Activated CD4-positive, alpha-beta T cell treated with anti-CD3 and anti-CD28 coated beads, Interleukin-2, amount 10 ng/mL, durations not matched to agents 7 days and 5 days (primary cell): ENCODE data around the gene CCDC152. TPM values are rescaled to one million over a fixed set of nuclear protein-coding genes. Genes with fewer than 3 reads are reported as not detected.

Source experiments
- CTCF ChIA-PET: fragments of 350-600 bp; sonication (Branson Sonifier 250); formaldehyde crosslinking; loops from one replicate; lab custom pipeline; 2021; ENCODE audit warnings: antibody characterized with exemption; lab: Charles Lee
- POLR2A ChIA-PET: fragments of 350-600 bp; sonication (Branson Sonifier 250); formaldehyde crosslinking; loops from one replicate; lab custom pipeline; 2021; ENCODE audit warnings: antibody characterized with exemption; lab: Charles Lee
- DNase-seq: peaks from one replicate; pipeline ENCODE4 v3.0.0-alpha.2; 2020
- H3K27ac Mint-ChIP-seq: one replicate; pipeline ENCODE4 v1.8.0; 2021; ENCODE audit warnings: mild to moderate bottlenecking, moderate library complexity, mixed read lengths
- H3K27me3 Mint-ChIP-seq: one replicate; pipeline ENCODE4 v1.8.0; 2021; ENCODE audit warnings: mixed read lengths
- H3K36me3 Mint-ChIP-seq: one replicate; pipeline ENCODE4 v1.8.0; 2021; ENCODE audit warnings: low read depth, mixed read lengths
- H3K4me1 Mint-ChIP-seq: one replicate; pipeline ENCODE4 v1.8.0; 2021; ENCODE audit warnings: mixed read lengths
- H3K4me3 Mint-ChIP-seq: one replicate; pipeline ENCODE4 v1.8.0; 2021; ENCODE audit warnings: mild to moderate bottlenecking, moderate library complexity, mixed read lengths
- H3K9me3 Mint-ChIP-seq: one replicate; pipeline ENCODE4 v1.8.0; 2021; ENCODE audit warnings: mixed read lengths
- total RNA-seq, 2 experiments: library from RNA; stranded (reverse); gene quantifications; one replicate each; pipeline ENCODE4 v1.2.3, GENCODE V29; 2021

Gene CCDC152
- total RNA-seq, 2 experiments from 2014 or later = 4.8 to 5.2 TPM

DNA sequence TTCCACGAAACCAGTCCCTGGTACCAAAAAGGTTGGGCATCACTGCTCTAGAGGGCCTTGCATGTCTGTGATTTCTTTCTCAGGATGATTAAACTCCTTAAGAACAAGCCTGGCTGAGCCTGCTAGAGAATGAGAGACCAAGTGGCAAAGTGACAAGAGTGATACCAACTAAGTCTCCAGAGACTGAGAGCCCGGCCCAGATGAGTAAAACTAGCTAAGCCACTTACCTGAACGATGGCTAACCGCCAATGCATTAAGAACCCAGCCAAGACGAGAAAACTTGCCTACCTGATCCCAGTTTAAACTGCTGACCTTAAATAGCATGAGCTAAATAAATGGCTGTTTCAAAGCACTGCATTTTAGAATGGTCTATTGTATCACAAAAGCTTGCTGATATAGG is 5.6 kb upstream of the CCDC152 start:
- DNase-seq = no peak
- POLR2A ChIA-PET = interaction anchor here (0.6 kb wide), 1 partner anchor 826 kb away, joined by 3 read pairs; the partner anchor contains the start of gene FBXO4
- CTCF ChIA-PET = interaction anchor here (0.6 to 1.2 kb wide), 3 partner anchors 8 to 116 kb away, joined by 3 to 4 read pairs (median 3); no protein-coding TSS in a partner anchor
- Mint-ChIP-seq H3K36me3 (no peaks in the 10 kb centered on the region), H3K27me3 (peaks cover 7% of the 10 kb centered on the region), H3K4me1 (peaks cover 10% of the 10 kb centered on the region), H3K9me3 (no peaks in the 10 kb centered on the region), H3K27ac (no peak overlapping the region), H3K4me3 (no peak overlapping the region)

DNA sequence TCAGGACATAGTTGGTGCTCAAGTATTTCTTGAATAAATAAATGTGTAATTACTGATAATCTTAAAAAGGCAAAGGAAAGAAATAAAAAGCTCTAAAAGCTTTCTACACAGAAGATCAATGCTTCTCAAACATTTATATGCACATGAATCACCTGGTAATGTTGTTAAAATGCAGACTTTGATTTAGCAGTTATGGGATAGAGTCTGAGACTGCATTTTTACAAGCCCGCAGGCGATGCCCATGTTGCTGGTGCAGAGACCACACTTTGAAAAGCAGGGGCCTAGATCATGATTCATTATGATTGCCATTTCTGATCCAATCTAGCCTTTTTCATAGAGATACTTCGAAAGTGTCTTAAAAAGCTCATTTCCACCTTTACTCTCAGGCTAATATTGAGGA is 3.5 kb upstream of the CCDC152 start:
- Mint-ChIP-seq H3K27ac (no peak overlapping the region), H3K4me1 (peaks cover 20% of the 10 kb centered on the region), H3K4me3 (no peak overlapping the region), H3K36me3 (no peaks in the 10 kb centered on the region), H3K9me3 (no peaks in the 10 kb centered on the region), H3K27me3 (peaks cover 8% of the 10 kb centered on the region)
- no peak for DNase-seq
- CTCF ChIA-PET = no interaction called here
- POLR2A ChIA-PET = no interaction called here

DNA sequence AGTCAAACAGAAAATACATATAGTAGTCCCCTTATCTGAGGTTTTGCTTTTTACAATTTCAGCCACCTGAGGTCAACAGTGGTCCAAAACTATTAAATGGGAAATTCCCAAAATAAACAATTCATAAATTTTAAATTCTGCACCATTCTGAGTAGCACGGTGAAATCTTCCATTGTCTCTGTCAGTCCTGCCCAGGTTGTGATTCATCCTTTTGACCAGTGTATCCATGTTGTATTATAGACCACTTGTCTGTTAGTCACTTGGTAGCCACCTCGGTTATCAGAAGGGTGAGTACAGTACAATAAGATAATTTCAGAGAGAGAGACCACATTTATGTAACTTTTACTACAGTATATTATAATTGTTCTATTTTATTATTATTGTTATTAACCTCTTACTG is 2.8 kb downstream of the CCDC152 start:
- peaks cover 2% of the 10 kb centered on the region for H3K36me3 Mint-ChIP-seq
- no peak overlapping the region for H3K4me3 Mint-ChIP-seq
- no peak overlapping the region for H3K27ac Mint-ChIP-seq
- ChIA-PET POLR2A (no interaction called here), CTCF (no interaction called here)
- H3K4me1 Mint-ChIP-seq = peaks cover 17% of the 10 kb centered on the region
- no peak for DNase-seq
- H3K27me3 Mint-ChIP-seq = peaks cover 13% of the 10 kb centered on the region
- H3K9me3 Mint-ChIP-seq = no peaks in the 10 kb centered on the region

DNA sequence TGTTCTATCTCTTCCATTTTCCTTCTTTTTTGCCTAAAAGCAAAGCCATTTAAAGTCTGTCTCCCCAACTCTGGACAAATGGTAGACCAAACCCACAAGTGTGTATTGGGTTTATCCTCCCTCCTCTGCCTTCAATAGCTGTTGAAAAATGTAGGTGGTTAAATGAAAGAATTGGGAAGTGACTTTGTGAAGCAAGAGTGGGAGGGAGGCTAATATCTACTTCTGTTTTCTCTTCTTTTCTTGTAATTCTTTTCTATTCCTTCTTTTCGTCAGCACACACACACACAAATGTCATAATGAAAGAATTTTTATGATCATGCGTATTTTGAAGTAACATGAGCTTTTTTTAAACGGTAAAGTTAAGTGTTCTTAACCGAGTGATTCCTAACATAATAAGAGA is 3.8 kb downstream of the CCDC152 start:
- ChIA-PET CTCF (no interaction called here), POLR2A (no interaction called here)
- Mint-ChIP-seq H3K4me1 (peaks cover 17% of the 10 kb centered on the region), H3K27ac (no peak overlapping the region), H3K9me3 (no peaks in the 10 kb centered on the region), H3K36me3 (peaks cover 2% of the 10 kb centered on the region), H3K27me3 (peaks cover 11% of the 10 kb centered on the region), H3K4me3 (no peak overlapping the region)
- no peak for DNase-seq

DNA sequence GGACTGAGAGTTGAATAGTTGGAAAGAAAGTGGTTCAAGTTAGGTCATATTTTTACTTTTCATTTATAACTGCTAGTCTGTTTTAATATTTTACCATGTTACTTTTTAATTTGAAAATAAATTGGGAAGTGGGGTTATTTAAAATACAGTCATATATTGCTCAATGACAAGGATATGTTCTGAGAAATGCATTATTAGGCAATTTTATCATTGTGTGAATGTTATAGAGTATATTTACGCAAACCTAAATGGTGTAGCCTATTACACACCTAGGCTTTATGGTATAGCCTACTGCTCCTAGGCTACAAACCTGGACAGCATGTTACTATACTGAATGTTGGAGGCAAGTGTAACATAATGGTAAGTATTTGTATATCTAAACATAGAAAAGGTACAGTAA is 5.2 kb downstream of the CCDC152 start:
- DNase-seq = no peak
- H3K4me1 Mint-ChIP-seq = peaks cover 14% of the 10 kb centered on the region
- no peak overlapping the region for H3K27ac Mint-ChIP-seq
- no peak overlapping the region for H3K4me3 Mint-ChIP-seq
- H3K27me3 Mint-ChIP-seq = peaks cover 12% of the 10 kb centered on the region
- H3K9me3 Mint-ChIP-seq = no peaks in the 10 kb centered on the region
- CTCF ChIA-PET = no interaction called here
- POLR2A ChIA-PET = no interaction called here
- peaks cover 2% of the 10 kb centered on the region for H3K36me3 Mint-ChIP-seq

DNA sequence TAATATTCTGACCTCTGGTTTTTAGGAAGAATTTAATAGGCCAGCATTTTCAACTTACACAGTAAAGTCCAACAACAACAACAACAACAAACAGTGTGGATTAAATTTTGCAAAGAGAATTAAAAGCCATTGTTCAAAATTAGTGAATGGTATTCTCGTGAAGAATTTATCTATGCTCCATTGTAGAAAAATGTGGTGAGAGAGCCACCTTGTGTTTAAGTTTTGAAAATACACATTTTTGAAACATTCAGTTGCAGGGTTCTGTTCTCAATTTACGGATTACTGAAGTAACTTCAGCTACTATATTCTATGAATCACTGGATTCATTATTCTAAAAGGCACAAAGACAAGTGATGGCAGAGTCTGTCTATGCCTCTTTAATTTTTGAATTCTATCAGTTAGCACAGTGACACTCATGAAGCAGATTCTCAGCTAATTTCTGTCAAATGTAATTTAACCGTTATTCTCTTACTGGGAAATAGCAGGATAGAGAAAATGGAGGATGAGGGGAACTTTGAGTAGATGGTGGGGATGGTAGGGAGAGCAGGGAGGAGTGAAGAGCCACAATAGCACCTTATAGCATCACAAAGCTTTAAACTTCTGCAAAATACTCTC is 11.0 kb downstream of the CCDC152 start:
- Mint-ChIP-seq H3K27ac (no peak overlapping the region), H3K36me3 (no peaks in the 10 kb centered on the region), H3K4me3 (no peak overlapping the region), H3K4me1 (no peaks in the 10 kb centered on the region), H3K27me3 (peaks cover 3% of the 10 kb centered on the region), H3K9me3 (no peaks in the 10 kb centered on the region)
- CTCF ChIA-PET = interaction anchor here (1.1 kb wide), 1 partner anchor 345 kb away, joined by 5 read pairs; the partner anchor contains the start of gene GHR
- POLR2A ChIA-PET = interaction anchor here (0.6 kb wide), 1 partner anchor 426 kb away, joined by 3 read pairs; no protein-coding TSS in a partner anchor
- peak; percentile 7 for DNase-seq

DNA sequence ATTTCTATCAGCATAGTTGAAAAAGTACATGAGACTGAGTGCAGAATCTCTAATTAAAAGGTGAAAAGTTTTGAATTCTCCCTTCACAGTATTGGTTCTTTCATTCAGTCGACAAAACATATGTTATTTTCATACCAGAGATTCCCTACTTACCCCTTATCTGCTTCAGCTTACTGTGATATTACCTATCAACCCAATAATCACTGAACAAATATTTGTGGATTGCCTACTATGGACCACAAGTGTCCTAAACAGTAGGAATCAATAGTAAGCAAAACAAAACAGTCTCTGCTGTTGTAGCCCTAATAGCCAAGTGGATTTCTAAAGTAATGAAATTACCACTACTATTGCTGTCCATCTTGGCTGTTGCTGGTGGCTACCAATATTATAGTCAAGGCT is 11.5 kb downstream of the CCDC152 start:
- no peak overlapping the region for H3K4me3 Mint-ChIP-seq
- CTCF ChIA-PET = interaction anchor here (1.1 kb wide), 1 partner anchor 345 kb away, joined by 5 read pairs; the partner anchor contains the start of gene GHR
- DNase-seq = no peak
- peaks cover 3% of the 10 kb centered on the region for H3K27me3 Mint-ChIP-seq
- H3K36me3 Mint-ChIP-seq = no peaks in the 10 kb centered on the region
- no peak overlapping the region for H3K27ac Mint-ChIP-seq
- POLR2A ChIA-PET = interaction anchor here (0.6 kb wide), 1 partner anchor 425 kb away, joined by 3 read pairs; no protein-coding TSS in a partner anchor
- H3K9me3 Mint-ChIP-seq = no peaks in the 10 kb centered on the region
- no peaks in the 10 kb centered on the region for H3K4me1 Mint-ChIP-seq

DNA sequence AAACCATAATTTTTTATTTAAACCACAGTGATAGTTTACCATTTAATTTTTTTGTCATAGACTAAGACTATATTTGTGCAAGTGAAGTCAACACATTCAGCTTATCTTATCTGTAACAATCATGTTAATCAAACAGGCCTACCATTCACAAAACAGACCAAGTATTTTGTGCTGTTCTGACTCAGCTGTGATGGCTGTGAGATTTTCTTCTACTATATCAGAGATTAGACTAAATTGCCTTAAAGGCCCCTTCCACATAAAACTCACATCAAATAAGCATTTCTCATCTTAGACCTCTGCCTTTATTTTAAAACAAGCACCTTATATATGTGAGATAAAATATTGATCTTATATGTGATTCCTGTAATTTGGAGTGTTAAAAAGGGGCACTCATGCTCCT is 13.4 kb downstream of the CCDC152 start:
- Mint-ChIP-seq H3K9me3 (no peaks in the 10 kb centered on the region), H3K4me1 (no peaks in the 10 kb centered on the region), H3K27ac (no peak overlapping the region), H3K36me3 (no peaks in the 10 kb centered on the region), H3K27me3 (peaks cover 2% of the 10 kb centered on the region), H3K4me3 (no peak overlapping the region)
- no peak for DNase-seq
- CTCF ChIA-PET = no interaction called here
- POLR2A ChIA-PET = no interaction called here

DNA sequence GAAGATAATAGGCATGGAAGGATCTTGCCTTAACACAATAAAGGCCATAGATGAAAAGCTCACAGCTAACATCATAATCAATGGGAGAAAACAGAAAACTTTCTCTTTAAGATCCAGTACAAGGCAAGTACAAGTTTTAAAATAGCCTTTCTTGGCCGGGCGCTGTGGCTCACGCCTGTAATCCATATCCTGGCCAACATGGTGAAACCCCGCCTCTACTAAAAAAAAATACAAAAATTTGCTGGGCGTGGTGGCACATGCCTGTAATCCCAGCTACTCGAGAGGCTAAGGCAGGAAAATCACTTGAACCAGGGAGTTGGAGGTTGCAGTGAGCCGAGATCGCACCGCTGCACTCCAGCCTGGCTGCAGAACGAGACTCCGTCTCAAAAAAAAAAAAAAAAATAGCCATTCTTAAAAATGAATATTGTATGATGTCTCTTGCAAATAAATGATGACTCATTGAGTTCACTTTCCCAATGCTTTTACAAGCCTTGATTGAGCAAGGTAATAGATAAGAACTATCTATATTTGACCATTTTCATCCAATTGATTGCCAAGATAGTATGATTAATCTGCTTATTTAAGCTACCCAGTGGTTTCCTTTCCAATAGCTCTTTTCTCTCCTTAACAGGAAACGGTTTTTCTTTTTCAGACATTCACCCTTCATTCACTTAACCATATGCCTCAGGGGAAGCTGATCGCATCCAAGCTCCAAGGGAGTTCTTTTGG is 15.8 kb downstream of the CCDC152 start:
- Mint-ChIP-seq H3K27ac (no peak overlapping the region), H3K36me3 (no peaks in the 10 kb centered on the region), H3K4me3 (no peak overlapping the region), H3K4me1 (no peaks in the 10 kb centered on the region), H3K9me3 (no peaks in the 10 kb centered on the region), H3K27me3 (no peaks in the 10 kb centered on the region)
- ChIA-PET POLR2A (no interaction called here), CTCF (no interaction called here)
- no peak for DNase-seq

DNA sequence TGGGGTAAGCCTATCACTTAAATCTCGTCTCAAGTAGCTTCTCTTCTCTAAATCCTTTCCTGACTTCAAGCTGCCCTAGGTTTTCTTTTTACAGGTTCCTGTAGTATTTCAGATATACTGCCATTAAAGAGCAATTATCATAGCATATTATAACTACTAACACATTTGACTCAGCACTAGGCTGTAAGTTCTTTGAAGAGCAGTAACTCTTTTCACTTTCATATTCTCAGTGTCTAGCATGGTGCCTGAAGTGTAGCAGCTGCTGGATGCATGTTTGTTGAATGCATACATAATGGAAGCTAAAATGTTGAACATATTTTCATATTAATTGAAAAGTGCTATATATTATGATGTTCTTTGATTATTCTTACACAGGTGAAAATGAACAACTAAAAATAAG is 22.5 kb downstream of the CCDC152 start:
- H3K9me3 Mint-ChIP-seq = no peaks in the 10 kb centered on the region
- H3K4me3 Mint-ChIP-seq = no peak overlapping the region
- peaks cover 3% of the 10 kb centered on the region for H3K27me3 Mint-ChIP-seq
- ChIA-PET CTCF (no interaction called here), POLR2A (no interaction called here)
- H3K4me1 Mint-ChIP-seq = peaks cover 11% of the 10 kb centered on the region
- H3K36me3 Mint-ChIP-seq = no peaks in the 10 kb centered on the region
- no peak overlapping the region for H3K27ac Mint-ChIP-seq
- no peak for DNase-seq

DNA sequence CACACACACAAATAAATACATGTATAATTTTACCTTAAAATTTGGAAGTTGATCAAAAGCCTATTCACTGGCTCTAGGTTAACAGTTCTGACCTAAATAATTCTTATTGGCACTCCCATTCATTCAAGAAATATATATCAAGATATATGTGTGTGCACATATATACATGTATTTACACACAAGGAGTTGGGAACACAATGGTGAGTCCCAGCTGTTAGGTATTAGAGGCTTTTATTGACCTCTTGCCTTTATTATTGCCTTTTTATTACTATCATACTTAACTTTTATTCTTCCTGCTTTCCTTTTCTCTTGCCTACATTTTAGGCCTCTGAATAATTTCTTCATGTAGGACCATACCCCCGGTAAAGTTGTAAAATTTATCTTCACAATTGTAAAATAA is 25.0 kb downstream of the CCDC152 start:
- DNase-seq = no peak
- ChIA-PET CTCF (no interaction called here), POLR2A (no interaction called here)
- Mint-ChIP-seq H3K36me3 (peaks cover 15% of the 10 kb centered on the region), H3K27me3 (peaks cover 3% of the 10 kb centered on the region), H3K27ac (no peak overlapping the region), H3K4me1 (peaks cover 11% of the 10 kb centered on the region), H3K9me3 (peaks cover 13% of the 10 kb centered on the region), H3K4me3 (no peak overlapping the region)

DNA sequence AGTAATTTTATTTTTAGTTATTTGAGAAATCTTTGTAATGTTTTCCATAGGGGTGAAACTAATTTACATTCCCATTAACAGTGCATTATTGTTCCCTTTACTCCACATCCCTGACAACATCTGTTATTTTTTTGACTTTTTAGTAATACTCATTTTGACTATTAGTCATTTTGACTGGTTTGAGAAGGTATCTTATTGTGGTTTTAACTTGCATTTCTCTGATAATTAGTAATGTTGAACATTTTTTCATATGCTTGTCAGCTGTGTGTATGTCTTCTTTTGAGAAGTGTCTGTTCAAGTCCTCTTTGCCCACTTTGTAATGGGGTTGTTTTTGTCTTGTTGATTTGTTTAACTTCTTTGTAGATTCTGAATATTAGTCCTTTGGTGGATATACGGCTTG is 27.5 kb downstream of the CCDC152 start:
- Mint-ChIP-seq H3K36me3 (peaks cover 21% of the 10 kb centered on the region), H3K27me3 (no peaks in the 10 kb centered on the region), H3K4me3 (no peak overlapping the region), H3K4me1 (no peaks in the 10 kb centered on the region), H3K27ac (no peak overlapping the region), H3K9me3 (peaks cover 21% of the 10 kb centered on the region)
- no peak for DNase-seq
- ChIA-PET POLR2A (no interaction called here), CTCF (no interaction called here)

DNA sequence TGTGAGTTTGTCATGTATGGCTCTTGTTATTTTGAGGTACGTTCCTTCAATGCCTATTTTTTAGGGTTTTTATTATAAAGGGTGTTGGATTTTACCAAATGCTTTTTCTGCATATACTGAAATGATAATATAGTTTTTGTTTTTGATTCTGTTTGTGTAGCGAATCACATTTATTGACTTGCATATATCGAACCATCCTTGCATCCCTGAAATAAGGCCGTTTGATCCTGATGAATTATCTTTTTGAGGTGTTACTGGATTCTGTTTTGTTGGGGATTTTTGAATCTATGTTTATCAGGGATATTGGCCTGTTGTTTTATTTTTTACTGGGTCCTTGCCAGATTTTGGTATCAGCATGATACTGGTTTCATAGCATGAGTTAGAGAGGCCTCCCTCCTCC is 29.1 kb downstream of the CCDC152 start:
- ChIA-PET CTCF (no interaction called here), POLR2A (no interaction called here)
- H3K4me1 Mint-ChIP-seq = no peaks in the 10 kb centered on the region
- no peak overlapping the region for H3K27ac Mint-ChIP-seq
- peaks cover 21% of the 10 kb centered on the region for H3K36me3 Mint-ChIP-seq
- H3K4me3 Mint-ChIP-seq = no peak overlapping the region
- no peak for DNase-seq
- no peaks in the 10 kb centered on the region for H3K27me3 Mint-ChIP-seq
- peaks cover 23% of the 10 kb centered on the region for H3K9me3 Mint-ChIP-seq
